WTC11 (cell line): ENCODE results near the gene AIP. TPM values are rescaled to one million over a fixed set of nuclear protein-coding genes. Genes with fewer than 3 reads are reported as not detected.

Source experiments
- ATAC-seq: fragments of 200-7000 bp; cut with Tn5 transposase; 2 replicates; pipeline ENCODE4 v1.10.0; 2021; ENCODE audit warnings: mild to moderate bottlenecking, moderate library complexity
- CTCF ChIA-PET: fragments of 300-600 bp; sonication (Branson Sonifier 250); formaldehyde crosslinking; loops from one replicate; lab custom pipeline; 2021; ENCODE audit warnings: antibody characterized with exemption; lab: Charles Lee
- POLR2A ChIA-PET: fragments of 350-600 bp; sonication (Branson Sonifier 250); formaldehyde crosslinking; loops from one replicate; lab custom pipeline; 2021; ENCODE audit warnings: antibody characterized with exemption; lab: Charles Lee
- DNase-seq: peaks from one replicate; pipeline ENCODE4 v3.0.0; 2021; ENCODE audit warnings: low spot score
- H3K27ac Mint-ChIP-seq: 2 replicates; pipeline ENCODE4 v1.8.0; 2021; ENCODE audit warnings: mixed read lengths
- H3K27me3 Mint-ChIP-seq: 2 replicates; pipeline ENCODE4 v1.8.0; 2021; ENCODE audit warnings: low read depth, mild to moderate bottlenecking, moderate library complexity, mixed read lengths
- H3K36me3 Mint-ChIP-seq: 2 replicates; pipeline ENCODE4 v1.8.0; 2021; ENCODE audit warnings: mixed read lengths
- H3K4me1 Mint-ChIP-seq: 2 replicates; pipeline ENCODE4 v1.8.0; 2022; ENCODE audit warnings: mixed read lengths
- H3K4me3 Mint-ChIP-seq: 2 replicates; pipeline ENCODE4 v1.8.0; 2021; ENCODE audit warnings: mild to moderate bottlenecking, moderate library complexity, mixed read lengths
- H3K9me3 Mint-ChIP-seq: 2 replicates; pipeline ENCODE4 v1.8.0; 2021; ENCODE audit warnings: mixed read lengths
- ETV6 ChIP-seq: sonication (generic); formaldehyde crosslinking; IDR thresholded peaks from 2 replicates; pipeline ENCODE4 v1.8.1; 2022; ENCODE audit warnings: mild to moderate bottlenecking, missing genetic modification reagents
- GABPB1 ChIP-seq: sonication (generic); formaldehyde crosslinking; IDR thresholded peaks from 2 replicates; pipeline ENCODE4 v1.8.1; 2023; ENCODE audit warnings: mild to moderate bottlenecking, missing genetic modification reagents
- NFYB ChIP-seq: sonication (generic); formaldehyde crosslinking; conservative IDR thresholded peaks from 2 replicates; pipeline ENCODE4 v1.8.0; 2022; ENCODE audit warnings: low read depth, missing genetic modification reagents
- OVOL2 ChIP-seq: fragments of 250-450 bp; sonication (Bioruptor Pico); IDR thresholded peaks from 2 replicates; pipeline ENCODE4 v1.9.0; 2021; ENCODE audit warnings: mild to moderate bottlenecking, borderline replicate concordance
- ZNF121 ChIP-seq: sonication (generic); formaldehyde crosslinking; IDR thresholded peaks from 2 replicates; pipeline ENCODE4 v1.8.0; 2023; ENCODE audit warnings: missing genetic modification reagents
- total RNA-seq: library from RNA; stranded (reverse); gene quantifications from 3 replicates; pipeline ENCODE4 v1.2.3, GENCODE V29; 2021
- TF ChIP-seq, protein P1 (sequence below): sonication (generic); formaldehyde crosslinking; IDR thresholded peaks from 2 replicates; pipeline ENCODE4 v1.8.0; 2022; ENCODE audit warnings: mild to moderate bottlenecking, missing genetic modification reagents
- TF ChIP-seq, protein P2 (sequence below): sonication (generic); formaldehyde crosslinking; IDR thresholded peaks from 2 replicates; pipeline ENCODE4 v1.8.1; 2023; ENCODE audit warnings: mild to moderate bottlenecking, missing genetic modification reagents
- TF ChIP-seq, protein P3 (sequence below): sonication (generic); formaldehyde crosslinking; IDR thresholded peaks from 2 replicates; pipeline ENCODE4 v1.8.0; 2023; ENCODE audit warnings: mild to moderate bottlenecking, missing genetic modification reagents
- TF ChIP-seq, protein P4 (sequence below): fragments of 250-450 bp; sonication (Bioruptor Pico); conservative IDR thresholded peaks from 2 replicates; pipeline ENCODE4 v1.9.0; 2021; ENCODE audit warnings: mild to moderate bottlenecking
- TF ChIP-seq, protein P5 (sequence below): sonication (generic); formaldehyde crosslinking; IDR thresholded peaks from 2 replicates; pipeline ENCODE4 v1.8.1; 2023; ENCODE audit warnings: mild to moderate bottlenecking, missing genetic modification reagents, borderline replicate concordance
- TF ChIP-seq, protein P6 (sequence below): sonication (generic); formaldehyde crosslinking; IDR thresholded peaks from 2 replicates; pipeline ENCODE4 v1.8.0; 2022; ENCODE audit warnings: missing genetic modification reagents

AIP gene
- total RNA-seq, 1 experiment from 2014 or later: 32.8 TPM

DNA sequence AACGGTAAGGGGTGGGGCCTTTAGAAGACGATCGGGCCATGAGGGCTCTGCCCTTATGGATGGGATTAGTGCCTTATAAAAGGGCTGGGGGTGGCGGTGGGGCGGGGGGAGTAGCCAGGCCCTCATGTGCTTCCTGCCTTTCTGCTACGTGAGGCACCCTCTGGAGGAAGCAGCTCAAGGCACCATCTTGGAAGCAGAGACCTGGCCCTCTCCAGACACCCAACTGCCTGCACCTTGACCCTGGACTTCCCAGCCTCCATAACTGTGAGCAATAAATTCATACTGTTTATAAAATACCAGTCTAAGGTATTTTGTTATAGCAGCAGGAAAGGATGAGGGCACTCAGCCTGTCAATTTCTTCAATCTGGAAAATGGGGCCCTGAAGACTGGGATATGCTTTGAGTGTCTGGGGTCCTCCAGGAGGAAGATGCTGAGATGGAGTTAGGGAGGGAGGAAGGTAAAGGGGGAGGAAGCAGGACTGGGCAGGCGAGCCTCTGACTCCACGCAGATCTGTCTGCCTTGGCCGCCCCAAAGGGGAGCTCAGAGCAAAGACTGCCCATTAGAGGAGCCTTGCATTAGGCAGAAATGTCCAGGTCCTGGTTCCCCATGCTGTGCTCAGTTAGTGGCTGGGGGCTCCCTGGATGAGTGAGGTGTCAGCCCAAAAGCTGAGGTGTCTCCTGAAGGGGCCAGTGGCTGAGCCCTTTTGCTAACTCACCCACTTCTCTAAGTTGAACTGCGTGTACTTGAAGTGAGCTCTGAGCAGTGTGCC, 35.1 kb downstream of the AIP start (continued):
- TF ChIP-seq, protein P1, sequence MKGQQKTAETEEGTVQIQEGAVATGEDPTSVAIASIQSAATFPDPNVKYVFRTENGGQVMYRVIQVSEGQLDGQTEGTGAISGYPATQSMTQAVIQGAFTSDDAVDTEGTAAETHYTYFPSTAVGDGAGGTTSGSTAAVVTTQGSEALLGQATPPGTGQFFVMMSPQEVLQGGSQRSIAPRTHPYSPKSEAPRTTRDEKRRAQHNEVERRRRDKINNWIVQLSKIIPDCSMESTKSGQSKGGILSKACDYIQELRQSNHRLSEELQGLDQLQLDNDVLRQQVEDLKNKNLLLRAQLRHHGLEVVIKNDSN (CRISPR knock-in tag): no peak
- TF ChIP-seq, protein P2, sequence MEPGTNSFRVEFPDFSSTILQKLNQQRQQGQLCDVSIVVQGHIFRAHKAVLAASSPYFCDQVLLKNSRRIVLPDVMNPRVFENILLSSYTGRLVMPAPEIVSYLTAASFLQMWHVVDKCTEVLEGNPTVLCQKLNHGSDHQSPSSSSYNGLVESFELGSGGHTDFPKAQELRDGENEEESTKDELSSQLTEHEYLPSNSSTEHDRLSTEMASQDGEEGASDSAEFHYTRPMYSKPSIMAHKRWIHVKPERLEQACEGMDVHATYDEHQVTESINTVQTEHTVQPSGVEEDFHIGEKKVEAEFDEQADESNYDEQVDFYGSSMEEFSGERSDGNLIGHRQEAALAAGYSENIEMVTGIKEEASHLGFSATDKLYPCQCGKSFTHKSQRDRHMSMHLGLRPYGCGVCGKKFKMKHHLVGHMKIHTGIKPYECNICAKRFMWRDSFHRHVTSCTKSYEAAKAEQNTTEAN (CRISPR knock-in tag): no peak
- no peak for TF ChIP-seq ETV6 (CRISPR knock-in tag)

DNA sequence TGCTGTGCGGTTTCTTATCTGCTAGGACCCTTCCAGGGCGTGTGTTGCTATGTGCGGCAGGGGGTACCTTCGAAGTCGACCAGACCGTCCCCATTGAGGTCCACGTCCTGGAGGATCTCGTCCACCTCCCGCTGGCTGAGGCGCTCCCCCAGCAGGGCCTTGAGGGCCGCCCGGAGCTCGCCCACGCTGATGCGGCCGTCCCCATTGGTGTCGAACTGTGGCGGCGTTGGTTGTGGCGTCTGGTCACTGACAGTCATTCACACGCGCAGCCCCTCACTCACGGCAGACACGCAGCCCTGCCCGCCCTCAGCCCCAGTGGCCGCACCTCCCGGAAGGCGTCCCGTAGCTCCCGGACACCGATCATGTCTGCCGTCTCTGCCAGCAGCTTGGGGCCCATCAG, 36.9 kb downstream of the AIP start:
- CTCF ChIA-PET: no interaction called here
- Mint-ChIP-seq H3K27me3 (peaks cover 3% of the 10 kb centered on the region; the same call in 1 of the 2 replicates), H3K4me3 (no peak overlapping the region), H3K36me3 (no peaks in the 10 kb centered on the region), H3K4me1 (no peaks in the 10 kb centered on the region), H3K27ac (no peak overlapping the region), H3K9me3 (no peaks in the 10 kb centered on the region; the same call in 1 of the 2 replicates)
- DNase-seq (no peak), ATAC-seq (no peak)
- TF ChIP-seq, protein P3, sequence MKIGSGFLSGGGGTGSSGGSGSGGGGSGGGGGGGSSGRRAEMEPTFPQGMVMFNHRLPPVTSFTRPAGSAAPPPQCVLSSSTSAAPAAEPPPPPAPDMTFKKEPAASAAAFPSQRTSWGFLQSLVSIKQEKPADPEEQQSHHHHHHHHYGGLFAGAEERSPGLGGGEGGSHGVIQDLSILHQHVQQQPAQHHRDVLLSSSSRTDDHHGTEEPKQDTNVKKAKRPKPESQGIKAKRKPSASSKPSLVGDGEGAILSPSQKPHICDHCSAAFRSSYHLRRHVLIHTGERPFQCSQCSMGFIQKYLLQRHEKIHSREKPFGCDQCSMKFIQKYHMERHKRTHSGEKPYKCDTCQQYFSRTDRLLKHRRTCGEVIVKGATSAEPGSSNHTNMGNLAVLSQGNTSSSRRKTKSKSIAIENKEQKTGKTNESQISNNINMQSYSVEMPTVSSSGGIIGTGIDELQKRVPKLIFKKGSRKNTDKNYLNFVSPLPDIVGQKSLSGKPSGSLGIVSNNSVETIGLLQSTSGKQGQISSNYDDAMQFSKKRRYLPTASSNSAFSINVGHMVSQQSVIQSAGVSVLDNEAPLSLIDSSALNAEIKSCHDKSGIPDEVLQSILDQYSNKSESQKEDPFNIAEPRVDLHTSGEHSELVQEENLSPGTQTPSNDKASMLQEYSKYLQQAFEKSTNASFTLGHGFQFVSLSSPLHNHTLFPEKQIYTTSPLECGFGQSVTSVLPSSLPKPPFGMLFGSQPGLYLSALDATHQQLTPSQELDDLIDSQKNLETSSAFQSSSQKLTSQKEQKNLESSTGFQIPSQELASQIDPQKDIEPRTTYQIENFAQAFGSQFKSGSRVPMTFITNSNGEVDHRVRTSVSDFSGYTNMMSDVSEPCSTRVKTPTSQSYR (CRISPR knock-in tag): no peak
- TF ChIP-seq, protein P4, sequence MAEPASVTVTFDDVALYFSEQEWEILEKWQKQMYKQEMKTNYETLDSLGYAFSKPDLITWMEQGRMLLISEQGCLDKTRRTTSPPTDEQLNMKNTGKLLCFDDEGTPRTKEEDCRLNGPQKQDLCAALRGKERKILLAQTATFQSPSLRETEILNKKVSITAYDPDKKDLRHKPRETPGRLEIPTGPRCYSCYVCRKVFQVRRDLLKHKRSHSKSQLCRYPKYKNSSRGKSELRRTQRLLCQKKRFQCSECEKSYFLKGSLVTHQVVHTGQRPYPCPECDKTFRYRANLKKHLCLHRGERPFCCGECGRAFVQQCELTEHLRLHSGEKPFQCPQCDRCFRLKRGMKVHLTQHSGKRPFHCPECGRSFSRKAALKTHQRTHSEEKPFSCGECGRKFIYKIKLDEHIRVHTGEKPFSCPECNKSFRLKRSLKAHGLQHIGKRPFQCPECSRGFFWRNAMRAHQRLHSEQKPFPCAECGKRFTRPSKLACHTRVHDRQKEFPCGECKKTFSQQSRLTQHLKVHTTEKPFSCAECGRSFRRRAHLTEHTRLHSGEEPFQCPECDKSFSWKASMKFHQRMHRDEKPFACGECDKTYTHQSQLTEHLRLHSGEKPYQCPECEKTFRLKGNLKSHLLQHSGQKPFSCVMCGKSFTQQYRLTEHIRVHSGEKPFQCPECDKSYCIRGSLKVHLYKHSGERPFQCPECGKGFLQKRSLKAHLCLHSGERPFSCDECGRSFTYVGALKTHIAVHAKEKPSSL (CRISPR knock-in tag): no peak
- POLR2A ChIA-PET: no interaction called here

DNA sequence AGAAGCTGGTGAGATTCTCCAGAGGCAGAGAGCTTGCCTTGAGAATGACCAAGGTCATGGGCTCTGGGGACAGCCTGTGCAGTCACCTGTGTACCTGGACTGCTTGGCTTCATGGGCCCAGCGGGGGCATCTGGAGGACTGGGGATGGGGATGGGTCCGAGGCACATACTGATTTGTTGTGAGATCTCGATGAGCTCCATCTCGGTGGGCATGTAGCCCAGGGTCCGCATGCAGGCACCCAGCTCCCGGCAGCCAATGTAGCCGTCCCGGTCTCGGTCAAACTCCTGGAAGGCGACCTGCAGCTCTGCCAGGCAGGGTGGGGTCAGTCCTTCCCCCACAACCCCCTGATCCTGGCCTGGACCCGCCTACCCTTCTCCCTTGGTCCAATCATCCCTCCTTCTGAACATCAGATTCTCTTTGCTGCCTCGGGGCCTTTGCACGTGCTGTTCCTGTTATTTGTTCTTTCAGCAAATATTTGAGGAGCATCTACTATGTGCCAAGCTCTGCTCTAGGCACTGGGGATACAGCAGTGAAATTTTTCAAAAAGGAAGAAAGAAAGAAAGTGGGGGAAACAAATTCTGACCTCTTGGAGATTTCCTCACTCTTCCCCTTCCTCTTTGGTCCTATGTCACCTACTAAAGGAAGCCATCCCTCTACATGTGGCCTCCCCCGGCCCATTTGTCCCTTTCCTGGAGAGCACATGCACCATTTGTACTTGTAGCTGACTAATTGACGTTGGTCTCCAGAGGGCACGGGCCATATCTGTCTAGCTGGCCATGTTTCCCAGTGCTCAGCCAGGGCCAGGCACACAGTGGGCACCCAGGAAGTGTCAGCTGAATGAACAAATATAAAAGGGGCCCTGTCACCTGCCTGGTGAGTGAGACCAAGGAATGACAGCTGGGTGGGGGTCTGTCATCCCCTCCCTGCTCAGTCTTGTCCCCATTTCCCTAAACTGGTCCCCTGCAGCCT, 38.3 kb downstream of the AIP start:
- Mint-ChIP-seq H3K4me3 (no peak overlapping the region), H3K27ac (no peak overlapping the region), H3K9me3 (no peaks in the 10 kb centered on the region; the same call in 1 of the 2 replicates), H3K27me3 (no peaks in the 10 kb centered on the region; the same call in 1 of the 2 replicates), H3K4me1 (no peaks in the 10 kb centered on the region), H3K36me3 (no peaks in the 10 kb centered on the region)
- ATAC-seq (no peak), DNase-seq (no peak)
- ChIA-PET CTCF (interaction anchor here (1.0 kb wide), 1 partner anchor 108 kb away, joined by 3 read pairs; the partner anchor contains the start of gene NUDT8), POLR2A (interaction anchor here (0.6 kb wide), 1 partner anchor 14 kb away, joined by 8 read pairs; no protein-coding TSS in a partner anchor)
- TF ChIP-seq NFYB (CRISPR knock-in tag) (no peak), ZNF121 (CRISPR knock-in tag) (no peak), GABPB1 (CRISPR knock-in tag) (no peak), OVOL2 (CRISPR knock-in tag) (no peak)
- TF ChIP-seq, protein P5, sequence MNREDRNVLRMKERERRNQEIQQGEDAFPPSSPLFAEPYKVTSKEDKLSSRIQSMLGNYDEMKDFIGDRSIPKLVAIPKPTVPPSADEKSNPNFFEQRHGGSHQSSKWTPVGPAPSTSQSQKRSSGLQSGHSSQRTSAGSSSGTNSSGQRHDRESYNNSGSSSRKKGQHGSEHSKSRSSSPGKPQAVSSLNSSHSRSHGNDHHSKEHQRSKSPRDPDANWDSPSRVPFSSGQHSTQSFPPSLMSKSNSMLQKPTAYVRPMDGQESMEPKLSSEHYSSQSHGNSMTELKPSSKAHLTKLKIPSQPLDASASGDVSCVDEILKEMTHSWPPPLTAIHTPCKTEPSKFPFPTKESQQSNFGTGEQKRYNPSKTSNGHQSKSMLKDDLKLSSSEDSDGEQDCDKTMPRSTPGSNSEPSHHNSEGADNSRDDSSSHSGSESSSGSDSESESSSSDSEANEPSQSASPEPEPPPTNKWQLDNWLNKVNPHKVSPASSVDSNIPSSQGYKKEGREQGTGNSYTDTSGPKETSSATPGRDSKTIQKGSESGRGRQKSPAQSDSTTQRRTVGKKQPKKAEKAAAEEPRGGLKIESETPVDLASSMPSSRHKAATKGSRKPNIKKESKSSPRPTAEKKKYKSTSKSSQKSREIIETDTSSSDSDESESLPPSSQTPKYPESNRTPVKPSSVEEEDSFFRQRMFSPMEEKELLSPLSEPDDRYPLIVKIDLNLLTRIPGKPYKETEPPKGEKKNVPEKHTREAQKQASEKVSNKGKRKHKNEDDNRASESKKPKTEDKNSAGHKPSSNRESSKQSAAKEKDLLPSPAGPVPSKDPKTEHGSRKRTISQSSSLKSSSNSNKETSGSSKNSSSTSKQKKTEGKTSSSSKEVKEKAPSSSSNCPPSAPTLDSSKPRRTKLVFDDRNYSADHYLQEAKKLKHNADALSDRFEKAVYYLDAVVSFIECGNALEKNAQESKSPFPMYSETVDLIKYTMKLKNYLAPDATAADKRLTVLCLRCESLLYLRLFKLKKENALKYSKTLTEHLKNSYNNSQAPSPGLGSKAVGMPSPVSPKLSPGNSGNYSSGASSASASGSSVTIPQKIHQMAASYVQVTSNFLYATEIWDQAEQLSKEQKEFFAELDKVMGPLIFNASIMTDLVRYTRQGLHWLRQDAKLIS: no peak
- TF ChIP-seq, protein P2 (CRISPR knock-in tag): no peak
- TF ChIP-seq, protein P6, sequence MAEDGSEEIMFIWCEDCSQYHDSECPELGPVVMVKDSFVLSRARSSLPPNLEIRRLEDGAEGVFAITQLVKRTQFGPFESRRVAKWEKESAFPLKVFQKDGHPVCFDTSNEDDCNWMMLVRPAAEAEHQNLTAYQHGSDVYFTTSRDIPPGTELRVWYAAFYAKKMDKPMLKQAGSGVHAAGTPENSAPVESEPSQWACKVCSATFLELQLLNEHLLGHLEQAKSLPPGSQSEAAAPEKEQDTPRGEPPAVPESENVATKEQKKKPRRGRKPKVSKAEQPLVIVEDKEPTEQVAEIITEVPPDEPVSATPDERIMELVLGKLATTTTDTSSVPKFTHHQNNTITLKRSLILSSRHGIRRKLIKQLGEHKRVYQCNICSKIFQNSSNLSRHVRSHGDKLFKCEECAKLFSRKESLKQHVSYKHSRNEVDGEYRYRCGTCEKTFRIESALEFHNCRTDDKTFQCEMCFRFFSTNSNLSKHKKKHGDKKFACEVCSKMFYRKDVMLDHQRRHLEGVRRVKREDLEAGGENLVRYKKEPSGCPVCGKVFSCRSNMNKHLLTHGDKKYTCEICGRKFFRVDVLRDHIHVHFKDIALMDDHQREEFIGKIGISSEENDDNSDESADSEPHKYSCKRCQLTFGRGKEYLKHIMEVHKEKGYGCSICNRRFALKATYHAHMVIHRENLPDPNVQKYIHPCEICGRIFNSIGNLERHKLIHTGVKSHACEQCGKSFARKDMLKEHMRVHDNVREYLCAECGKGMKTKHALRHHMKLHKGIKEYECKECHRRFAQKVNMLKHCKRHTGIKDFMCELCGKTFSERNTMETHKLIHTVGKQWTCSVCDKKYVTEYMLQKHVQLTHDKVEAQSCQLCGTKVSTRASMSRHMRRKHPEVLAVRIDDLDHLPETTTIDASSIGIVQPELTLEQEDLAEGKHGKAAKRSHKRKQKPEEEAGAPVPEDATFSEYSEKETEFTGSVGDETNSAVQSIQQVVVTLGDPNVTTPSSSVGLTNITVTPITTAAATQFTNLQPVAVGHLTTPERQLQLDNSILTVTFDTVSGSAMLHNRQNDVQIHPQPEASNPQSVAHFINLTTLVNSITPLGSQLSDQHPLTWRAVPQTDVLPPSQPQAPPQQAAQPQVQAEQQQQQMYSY (CRISPR knock-in tag): no peak
